Stomach smooth muscle (tissue), 2 donors: ENCODE results near the gene ARRB1.

Source experiments
- H3K27ac ChIP-seq: one replicate; pipeline ENCODE4 v1.7.0; 2013; ENCODE audit warnings: mild to moderate bottlenecking, low read length, inconsistent platforms
- H3K27me3 ChIP-seq, 2 donors: one replicate each; pipeline ENCODE4 v1.7.0; 2013; ENCODE audit warnings: low read length in 2 of 2; ENCODE audit not compliant: insufficient read depth in 2 of 2, control insufficient read depth in 1 of 2
- H3K36me3 ChIP-seq, 2 donors: one replicate each; pipeline ENCODE4 v1.7.0; 2013; ENCODE audit warnings: low read length in 2 of 2; ENCODE audit not compliant: control insufficient read depth in 2 of 2, insufficient read depth in 2 of 2
- H3K4me1 ChIP-seq: one replicate; pipeline ENCODE4 v1.7.0; 2013; ENCODE audit warnings: low read length; ENCODE audit not compliant: control insufficient read depth, insufficient read depth
- H3K4me3 ChIP-seq, 2 donors: one replicate each; pipeline ENCODE4 v1.7.0; 2013; ENCODE audit warnings: low read length in 2 of 2
- H3K9ac ChIP-seq, 2 donors: one replicate each; pipeline ENCODE4 v1.7.0; 2013; ENCODE audit warnings: low read length in 2 of 2, mild to moderate bottlenecking in 1 of 2
- H3K9me3 ChIP-seq, 2 donors: one replicate each; pipeline ENCODE4 v1.7.0; 2013; ENCODE audit warnings: low read length in 2 of 2; ENCODE audit not compliant: control insufficient read depth in 2 of 2
- donor health status: healthy.
- donor health status: Pancreatic carcinoma.

Gene ARRB1

GRCh38 chr11:75267171-75267970 is 84.1 kb downstream of the ARRB1 start:
- Histone ChIP-seq H3K4me3 (no peak overlapping the region), H3K4me1 (peaks cover 11% of the 10 kb centered on the region), H3K36me3 (peaks cover 29% of the 10 kb centered on the region in 2 donors), H3K9me3 (no peaks in the 10 kb centered on the region), H3K27me3 (no peaks in the 10 kb centered on the region), H3K27ac (no peak overlapping the region), H3K9ac (no peak overlapping the region)

GRCh38 chr11:75265851-75266531 is 85.5 kb downstream of the ARRB1 start:
- Histone ChIP-seq H3K4me1 (peaks cover 15% of the 10 kb centered on the region), H3K27ac (no peak overlapping the region), H3K4me3 (no peak overlapping the region), H3K9ac (no peak overlapping the region), H3K36me3 (peaks cover 15 to 18% of the 10 kb centered on the region in 2 donors), H3K27me3 (no peaks in the 10 kb centered on the region), H3K9me3 (no peaks in the 10 kb centered on the region)

- no peak overlapping the region for H3K27ac ChIP-seq
- H3K4me3 ChIP-seq = no peak overlapping the region
- no peak overlapping the region for H3K9ac ChIP-seq
- no peaks in the 10 kb centered on the region for H3K27me3 ChIP-seq
- H3K9me3 ChIP-seq = no peaks in the 10 kb centered on the region
- H3K36me3 ChIP-seq = peaks cover 13 to 14% of the 10 kb centered on the region in 2 donors
- peaks cover 22% of the 10 kb centered on the region for H3K4me1 ChIP-seq
Observed at GRCh38 chr11:75264971-75265370, 86.5 kb downstream of the ARRB1 start.

GRCh38 chr11:75264356-75264755 is 87.1 kb downstream of the ARRB1 start:
- Histone ChIP-seq H3K4me3 (no peak overlapping the region), H3K9me3 (no peaks in the 10 kb centered on the region), H3K27ac (no peak overlapping the region)

GRCh38 chr11:75263944-75264349 is 87.5 kb downstream of the ARRB1 start:
- H3K9me3 ChIP-seq = no peaks in the 10 kb centered on the region
- no peaks in the 10 kb centered on the region for H3K27me3 ChIP-seq
- H3K27ac ChIP-seq = no peak overlapping the region
- no peak overlapping the region for H3K9ac ChIP-seq
- peaks cover 22% of the 10 kb centered on the region for H3K4me1 ChIP-seq
- H3K4me3 ChIP-seq = no peak overlapping the region
- peaks cover 5 to 9% of the 10 kb centered on the region in 2 donors for H3K36me3 ChIP-seq

More at GRCh38 chr11:75264356-75264755, 87.1 kb downstream of the ARRB1 start:
- peaks cover 22% of the 10 kb centered on the region for H3K4me1 ChIP-seq
- H3K27me3 ChIP-seq = no peaks in the 10 kb centered on the region
- H3K9ac ChIP-seq = no peak overlapping the region
- peaks cover 8 to 11% of the 10 kb centered on the region in 2 donors for H3K36me3 ChIP-seq

GRCh38 chr11:75262961-75263852 is 88.3 kb downstream of the ARRB1 start:
- no peak overlapping the region for H3K27ac ChIP-seq

GRCh38 chr11:75262436-75262835 is 89.0 kb downstream of the ARRB1 start:
- Histone ChIP-seq H3K4me1 (peaks cover 22% of the 10 kb centered on the region), H3K27ac (no peak overlapping the region), H3K36me3 (peaks cover 0 to 6% of the 10 kb centered on the region in 2 donors), H3K27me3 (no peaks in the 10 kb centered on the region), H3K9ac (no peak overlapping the region), H3K4me3 (no peak overlapping the region), H3K9me3 (no peaks in the 10 kb centered on the region)

More at GRCh38 chr11:75262961-75263852, 88.3 kb downstream of the ARRB1 start:
- Histone ChIP-seq H3K4me3 (no peak overlapping the region), H3K4me1 (peaks cover 22% of the 10 kb centered on the region), H3K27me3 (no peaks in the 10 kb centered on the region), H3K36me3 (peaks cover 0 to 6% of the 10 kb centered on the region in 2 donors), H3K9ac (no peak overlapping the region), H3K9me3 (no peaks in the 10 kb centered on the region)

- no peaks in the 10 kb centered on the region for H3K27me3 ChIP-seq
- H3K4me3 ChIP-seq = no peak overlapping the region
- H3K36me3 ChIP-seq = peaks cover 0 to 6% of the 10 kb centered on the region in 2 donors
- no peak overlapping the region for H3K27ac ChIP-seq
- H3K9me3 ChIP-seq = no peaks in the 10 kb centered on the region
- peaks cover 22% of the 10 kb centered on the region for H3K4me1 ChIP-seq
- no peak overlapping the region for H3K9ac ChIP-seq
Observed at GRCh38 chr11:75261902-75262361, 89.5 kb downstream of the ARRB1 start.

- H3K36me3 ChIP-seq = no peaks in the 10 kb centered on the region
- no peaks in the 10 kb centered on the region for H3K27me3 ChIP-seq
- H3K9me3 ChIP-seq = no peaks in the 10 kb centered on the region
- H3K9ac ChIP-seq = no peak overlapping the region
- H3K4me3 ChIP-seq = no peak overlapping the region
- peaks cover 21% of the 10 kb centered on the region for H3K4me1 ChIP-seq
- peak overlapping the region; percentile 6 for H3K27ac ChIP-seq
Observed at GRCh38 chr11:75260396-75261170, 90.9 kb downstream of the ARRB1 start.

- no peak overlapping the region for H3K4me3 ChIP-seq
- H3K27me3 ChIP-seq = peaks cover 3 to 4% of the 10 kb centered on the region in 2 donors
- H3K36me3 ChIP-seq = no peaks in the 10 kb centered on the region
- H3K4me1 ChIP-seq = no peaks in the 10 kb centered on the region
- no peak overlapping the region for H3K27ac ChIP-seq
- H3K9me3 ChIP-seq = no peaks in the 10 kb centered on the region
- no peak overlapping the region for H3K9ac ChIP-seq
Observed at GRCh38 chr11:75254326-75254725, 97.1 kb downstream of the ARRB1 start.
